GDM1 (cell line): ENCODE data around the gene KCND2.

Experiments
- DNase-seq: peaks from one replicate; lab custom pipeline; 2025; lab: John Stamatoyannopoulos, UW

Gene KCND2

GRCh38 chr7:120703585-120704240 is 430.7 kb downstream of the KCND2 start:
- no peak for DNase-seq

GRCh38 chr7:120709252-120709971 is 436.4 kb downstream of the KCND2 start:
- no peak for DNase-seq

- no peak for DNase-seq
Observed at GRCh38 chr7:120709972-120710320, 437.0 kb downstream of the KCND2 start.

GRCh38 chr7:120714945-120715344 is 442.0 kb downstream of the KCND2 start:
- no peak for DNase-seq

- DNase-seq: no peak
Observed at GRCh38 chr7:120716307-120716706, 443.3 kb downstream of the KCND2 start.

GRCh38 chr7:120717166-120717565 is 444.2 kb downstream of the KCND2 start:
- DNase-seq: no peak

GRCh38 chr7:120718361-120718760 is 445.4 kb downstream of the KCND2 start:
- no peak for DNase-seq

GRCh38 chr7:120720317-120720716 is 447.3 kb downstream of the KCND2 start:
- DNase-seq: no peak

- DNase-seq: no peak
Observed at GRCh38 chr7:120723465-120724385, 450.8 kb downstream of the KCND2 start.

GRCh38 chr7:120724448-120724847 is 451.5 kb downstream of the KCND2 start:
- no peak for DNase-seq

GRCh38 chr7:120724955-120725354 is 452.0 kb downstream of the KCND2 start:
- DNase-seq: no peak

- DNase-seq: no peak
Observed at GRCh38 chr7:120725376-120726039, 452.5 kb downstream of the KCND2 start.

GRCh38 chr7:120729245-120729644 is 456.3 kb downstream of the KCND2 start:
- DNase-seq: no peak

- no peak for DNase-seq
Observed at GRCh38 chr7:120731271-120731670, 458.3 kb downstream of the KCND2 start.

GRCh38 chr7:120732256-120732655 is 459.3 kb downstream of the KCND2 start:
- DNase-seq: no peak

GRCh38 chr7:120733143-120733542 is 460.2 kb downstream of the KCND2 start:
- DNase-seq: no peak

- DNase-seq: no peak
Observed at GRCh38 chr7:120733835-120734234, 460.9 kb downstream of the KCND2 start.

GRCh38 chr7:120735791-120736190 is 462.8 kb downstream of the KCND2 start:
- no peak for DNase-seq

GRCh38 chr7:120738816-120739215 is 465.8 kb downstream of the KCND2 start:
- DNase-seq: no peak

- no peak for DNase-seq
Observed at GRCh38 chr7:120740348-120740747, 467.4 kb downstream of the KCND2 start.

- DNase-seq: no peak
Observed at GRCh38 chr7:120741371-120742042, 468.5 kb downstream of the KCND2 start.

GRCh38 chr7:120742372-120742771 is 469.4 kb downstream of the KCND2 start:
- no peak for DNase-seq
